ENCODE data around the gene SLC35G4. TPM values are rescaled to one million over a fixed set of nuclear protein-coding genes. Genes with fewer than 3 reads are reported as not detected.

Gene SLC35G4
- polyA plus RNA-seq, 1 donor from 2014 or later = not detected

DNA sequence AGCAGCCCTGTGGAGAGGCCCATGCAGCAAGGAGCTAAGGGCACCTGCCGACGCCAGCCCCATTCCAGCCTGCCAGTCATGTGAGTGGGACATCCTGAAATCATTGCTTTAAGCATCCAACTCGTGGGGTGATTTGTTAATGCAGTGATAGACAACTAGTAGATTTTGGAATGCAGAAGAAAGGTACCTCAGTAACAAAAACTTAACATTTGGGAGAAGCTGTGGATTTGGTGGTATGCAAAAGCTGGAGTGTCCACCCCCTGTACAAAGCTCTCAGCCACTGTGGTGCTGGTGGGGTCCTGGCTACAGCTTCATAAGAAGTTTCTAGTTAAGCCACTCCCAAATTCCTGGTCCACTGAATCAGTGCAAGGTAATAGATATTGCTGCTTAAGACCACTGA lies 42.5 kb downstream of the SLC35G4 start:
- H3K9ac ChIP-seq (ENCODE audit: low read length) = no peak overlapping the region
- no peak overlapping the region for H2AFZ ChIP-seq (ENCODE audit: low read depth, low read length)
- H3K27me3 ChIP-seq (ENCODE audit: insufficient read depth, low read depth, low read length) = no peaks in the 10 kb centered on the region
- H3K4me3 ChIP-seq (ENCODE audit: low read length) = no peak overlapping the region
- H4K20me1 ChIP-seq (ENCODE audit: insufficient read depth) = no peaks in the 10 kb centered on the region
- no peaks in the 10 kb centered on the region for H3K79me2 ChIP-seq (replicated peaks; ENCODE audit: insufficient read depth, low read length)
- no peak for TF ChIP-seq TAF1 (IDR thresholded peaks at IDR 0.05; ENCODE audit: low read depth)
- TF ChIP-seq, protein P1, sequence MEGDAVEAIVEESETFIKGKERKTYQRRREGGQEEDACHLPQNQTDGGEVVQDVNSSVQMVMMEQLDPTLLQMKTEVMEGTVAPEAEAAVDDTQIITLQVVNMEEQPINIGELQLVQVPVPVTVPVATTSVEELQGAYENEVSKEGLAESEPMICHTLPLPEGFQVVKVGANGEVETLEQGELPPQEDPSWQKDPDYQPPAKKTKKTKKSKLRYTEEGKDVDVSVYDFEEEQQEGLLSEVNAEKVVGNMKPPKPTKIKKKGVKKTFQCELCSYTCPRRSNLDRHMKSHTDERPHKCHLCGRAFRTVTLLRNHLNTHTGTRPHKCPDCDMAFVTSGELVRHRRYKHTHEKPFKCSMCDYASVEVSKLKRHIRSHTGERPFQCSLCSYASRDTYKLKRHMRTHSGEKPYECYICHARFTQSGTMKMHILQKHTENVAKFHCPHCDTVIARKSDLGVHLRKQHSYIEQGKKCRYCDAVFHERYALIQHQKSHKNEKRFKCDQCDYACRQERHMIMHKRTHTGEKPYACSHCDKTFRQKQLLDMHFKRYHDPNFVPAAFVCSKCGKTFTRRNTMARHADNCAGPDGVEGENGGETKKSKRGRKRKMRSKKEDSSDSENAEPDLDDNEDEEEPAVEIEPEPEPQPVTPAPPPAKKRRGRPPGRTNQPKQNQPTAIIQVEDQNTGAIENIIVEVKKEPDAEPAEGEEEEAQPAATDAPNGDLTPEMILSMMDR (IDR thresholded peaks at IDR 0.05; ENCODE audit: poor library complexity, severe bottlenecking) = no peak
- no peak for TF ChIP-seq SMC3 (conservative IDR thresholded peaks at IDR 0.05; ENCODE audit: poor library complexity)
- no peak for TF ChIP-seq EZH2 (IDR thresholded peaks at IDR 0.05; ENCODE audit: borderline replicate concordance, insufficient read depth, low read length, poor library complexity, severe bottlenecking)
- TF ChIP-seq EP300 (conservative IDR thresholded peaks at IDR 0.05; ENCODE audit: poor library complexity, severe bottlenecking) = no peak
- no peak for TF ChIP-seq RAD21 (conservative IDR thresholded peaks at IDR 0.05)
- no peak for TF ChIP-seq MXI1 (conservative IDR thresholded peaks at IDR 0.05; ENCODE audit: poor library complexity, severe bottlenecking)
- TF ChIP-seq, protein P2, sequence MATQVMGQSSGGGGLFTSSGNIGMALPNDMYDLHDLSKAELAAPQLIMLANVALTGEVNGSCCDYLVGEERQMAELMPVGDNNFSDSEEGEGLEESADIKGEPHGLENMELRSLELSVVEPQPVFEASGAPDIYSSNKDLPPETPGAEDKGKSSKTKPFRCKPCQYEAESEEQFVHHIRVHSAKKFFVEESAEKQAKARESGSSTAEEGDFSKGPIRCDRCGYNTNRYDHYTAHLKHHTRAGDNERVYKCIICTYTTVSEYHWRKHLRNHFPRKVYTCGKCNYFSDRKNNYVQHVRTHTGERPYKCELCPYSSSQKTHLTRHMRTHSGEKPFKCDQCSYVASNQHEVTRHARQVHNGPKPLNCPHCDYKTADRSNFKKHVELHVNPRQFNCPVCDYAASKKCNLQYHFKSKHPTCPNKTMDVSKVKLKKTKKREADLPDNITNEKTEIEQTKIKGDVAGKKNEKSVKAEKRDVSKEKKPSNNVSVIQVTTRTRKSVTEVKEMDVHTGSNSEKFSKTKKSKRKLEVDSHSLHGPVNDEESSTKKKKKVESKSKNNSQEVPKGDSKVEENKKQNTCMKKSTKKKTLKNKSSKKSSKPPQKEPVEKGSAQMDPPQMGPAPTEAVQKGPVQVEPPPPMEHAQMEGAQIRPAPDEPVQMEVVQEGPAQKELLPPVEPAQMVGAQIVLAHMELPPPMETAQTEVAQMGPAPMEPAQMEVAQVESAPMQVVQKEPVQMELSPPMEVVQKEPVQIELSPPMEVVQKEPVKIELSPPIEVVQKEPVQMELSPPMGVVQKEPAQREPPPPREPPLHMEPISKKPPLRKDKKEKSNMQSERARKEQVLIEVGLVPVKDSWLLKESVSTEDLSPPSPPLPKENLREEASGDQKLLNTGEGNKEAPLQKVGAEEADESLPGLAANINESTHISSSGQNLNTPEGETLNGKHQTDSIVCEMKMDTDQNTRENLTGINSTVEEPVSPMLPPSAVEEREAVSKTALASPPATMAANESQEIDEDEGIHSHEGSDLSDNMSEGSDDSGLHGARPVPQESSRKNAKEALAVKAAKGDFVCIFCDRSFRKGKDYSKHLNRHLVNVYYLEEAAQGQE (IDR thresholded peaks at IDR 0.05; ENCODE audit: borderline replicate concordance) = no peak
- no peak for TF ChIP-seq POLR2AphosphoS5 (IDR thresholded peaks at IDR 0.05)
- no peak overlapping the region for H3K27ac ChIP-seq (ENCODE audit: low read length)
- H3K9me3 ChIP-seq (ENCODE audit: low read length) = no peaks in the 10 kb centered on the region
- no peaks in the 10 kb centered on the region for H3K9me2 ChIP-seq (ENCODE audit: insufficient read depth, low read length)
- H3K4me2 ChIP-seq (ENCODE audit: low read length) = no peak overlapping the region
- no peaks in the 10 kb centered on the region for H3F3A ChIP-seq (ENCODE audit: insufficient read depth, low read length, poor library complexity, severe bottlenecking)
- no peaks in the 10 kb centered on the region for H3K36me3 ChIP-seq (ENCODE audit: insufficient read depth, low read length)

DNA sequence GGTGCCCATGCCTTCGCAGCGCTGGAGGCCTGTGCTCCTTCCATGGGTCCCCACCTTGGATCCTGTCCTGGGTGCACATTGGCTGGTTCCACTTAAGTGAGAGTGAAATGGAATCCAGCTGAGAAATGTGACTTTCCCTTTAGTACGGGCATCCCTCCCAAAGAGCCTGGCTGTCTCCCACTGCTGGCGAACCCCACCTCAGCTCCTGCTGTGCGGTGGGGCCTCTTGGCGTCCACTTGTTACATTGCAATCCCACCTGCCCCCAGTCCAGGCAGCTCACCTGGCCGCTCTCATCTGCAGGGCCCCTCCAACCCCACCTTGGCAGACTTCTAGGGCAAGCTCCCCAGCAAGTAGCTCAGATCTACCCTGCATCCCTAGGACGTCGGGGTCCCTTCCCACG lies 44.1 kb downstream of the SLC35G4 start:
- Histone ChIP-seq H4K20me1 (ENCODE audit: insufficient read depth) (no peaks in the 10 kb centered on the region), H3K27ac (ENCODE audit: low read length) (no peak overlapping the region), H3K36me3 (ENCODE audit: insufficient read depth, low read length) (no peaks in the 10 kb centered on the region), H3K4me2 (ENCODE audit: low read length) (no peak overlapping the region), H3K27me3 (ENCODE audit: insufficient read depth, low read depth, low read length) (no peaks in the 10 kb centered on the region), H3F3A (ENCODE audit: insufficient read depth, low read length, poor library complexity, severe bottlenecking) (no peaks in the 10 kb centered on the region), H2AFZ (ENCODE audit: low read depth, low read length) (no peak overlapping the region), H3K9me2 (ENCODE audit: insufficient read depth, low read length) (no peaks in the 10 kb centered on the region), H3K4me3 (ENCODE audit: low read length) (no peak overlapping the region), H3K79me2 (replicated peaks; ENCODE audit: insufficient read depth, low read length) (no peaks in the 10 kb centered on the region), H3K9me3 (ENCODE audit: low read length) (no peaks in the 10 kb centered on the region), H3K9ac (ENCODE audit: low read length) (no peak overlapping the region)
- TF ChIP-seq MXI1 (conservative IDR thresholded peaks at IDR 0.05; ENCODE audit: poor library complexity, severe bottlenecking) (no peak), RAD21 (conservative IDR thresholded peaks at IDR 0.05) (no peak), EZH2 (IDR thresholded peaks at IDR 0.05; ENCODE audit: borderline replicate concordance, insufficient read depth, low read length, poor library complexity, severe bottlenecking) (no peak), TAF1 (IDR thresholded peaks at IDR 0.05; ENCODE audit: low read depth) (no peak), EP300 (conservative IDR thresholded peaks at IDR 0.05; ENCODE audit: poor library complexity, severe bottlenecking) (no peak), SMC3 (conservative IDR thresholded peaks at IDR 0.05; ENCODE audit: poor library complexity) (no peak), POLR2AphosphoS5 (IDR thresholded peaks at IDR 0.05) (no peak)
- TF ChIP-seq, protein P2 (IDR thresholded peaks at IDR 0.05; ENCODE audit: borderline replicate concordance) = no peak
- TF ChIP-seq, protein P1 (IDR thresholded peaks at IDR 0.05; ENCODE audit: poor library complexity, severe bottlenecking) = no peak

All from neural cell (in vitro differentiated cells).